Motor neuron (in vitro differentiated cells): ENCODE data around the gene C15orf62. TPM values are rescaled to one million over a fixed set of nuclear protein-coding genes. Genes with fewer than 3 reads are reported as not detected.

Experiments used
- ATAC-seq, 8 experiments: fragments of 200-7000 bp; cut with Tn5 transposase; replicated peaks in 6 of 8; 2 replicates each; pipeline ENCODE4 v1.8.0; 2021; ENCODE audit warnings: mild to moderate bottlenecking in 8 of 8, moderate library complexity in 8 of 8
- H3K27ac ChIP-seq, 2 donors: fragments of 250-450 bp; sonication (Bioruptor Pico); 2 replicates each; pipeline ENCODE4 v1.9.0; 2021; ENCODE audit warnings: antibody characterized with exemption in 2 of 2, mild to moderate bottlenecking in 2 of 2, moderate library complexity in 1 of 2
- H3K4me1 ChIP-seq, 2 donors: fragments of 250-450 bp; sonication (Bioruptor Pico); replicated peaks in 1 of 2; 2 replicates each; pipeline ENCODE4 v1.6.1; 2021; ENCODE audit warnings: antibody characterized with exemption in 2 of 2, mild to moderate bottlenecking in 2 of 2, moderate library complexity in 1 of 2
- H3K4me3 ChIP-seq, 5 donors: fragments of 250-450 bp; sonication (Bioruptor Pico); 2 replicates each; pipeline ENCODE4 v1.9.0; 2021; ENCODE audit warnings: antibody characterized with exemption in 5 of 5, mild to moderate bottlenecking in 5 of 5, moderate library complexity in 4 of 5
- WGBS, 10 experiments: fragments of 450-650 bp; shearing (Covaris generic); methylation state at CpG; one replicate each; pipeline ENCODE4 v1.0.0; 2022; 5-methylcytosine and 5-hydroxymethylcytosine counted together
- in situ Hi-C, 9 experiments: fragments of 400-800 bp; cut with MboI; loops; one replicate each; pipeline ENCODE4 v1.15.0; 2021; ENCODE audit warnings: low sequenced_read_pairs in 9 of 9, low pct_unique_long_range_greater_than_20kb in 2 of 9; ENCODE audit not compliant: unreplicated experiment in 9 of 9
- total RNA-seq, 8 experiments: library from RNA; unstranded; fragments of 300-600 nt; gene quantifications; 2 replicates each; pipeline versions ENCODE4 v1.2.3 to v1.2.4, GENCODE V29; 2022

The C15orf62 gene
- total RNA-seq, 8 experiments from 2014 or later, result 1.3 to 4.9 (median 1.7) TPM

- in situ Hi-C loops, result no loop called here
- 80 to 100% (median 90%) methylated on average over 1 to 4 of the region's 4 CpGs; no CpG with 5 or more reads in 5 of the 10 experiments for WGBS, 10 experiments
- Histone ChIP-seq H3K27ac (no peak overlapping the region), H3K4me3 (no peak overlapping the region), H3K4me1 (no peaks in the 10 kb centered on the region)
- ATAC-seq, result peak in 5 of 8 experiments; percentile 33 to 86 (median 46)
Measured at GRCh38 chr15:40815042-40815698, 45.4 kb downstream of the C15orf62 start.

- Histone ChIP-seq H3K27ac (no peak overlapping the region), H3K4me3 (no peak overlapping the region), H3K4me1 (no peaks in the 10 kb centered on the region)
- 50 to 95% (median 77%) methylated on average over 3 to 7 of the region's 7 CpGs; no CpG with 5 or more reads in 4 of the 10 experiments for WGBS, 10 experiments
- ATAC-seq, result no peak
- in situ Hi-C loops, result no loop called here
Measured at GRCh38 chr15:40819048-40819447, 49.3 kb downstream of the C15orf62 start.

- H3K4me3 ChIP-seq, result no peak overlapping the region
- no peaks in the 10 kb centered on the region for H3K4me1 ChIP-seq
- ATAC-seq, result no peak
- no peak overlapping the region for H3K27ac ChIP-seq
- WGBS, 10 experiments, result 0 to 100% (median 100%) methylated on average over 1 to 2 of the region's 2 CpGs; no CpG with 5 or more reads in 1 of the 10 experiments
- in situ Hi-C loops, result no loop called here
Measured at GRCh38 chr15:40821195-40821594, 51.4 kb downstream of the C15orf62 start.

Other genes starting within 250 kb of the C15orf62 start
- gene CCDC32, start 204.9 kb upstream of the C15orf62 start, total RNA-seq, result 10 to 100 TPM; 13.9 to 34.6 (median 21.1) TPM
- 10 to 100 TPM in 6 of 8 experiments, 1 to 10 TPM in 2; 8.5 to 12.6 (median 11.1) TPM for gene RPUSD2, start 200.7 kb upstream of the C15orf62 start, total RNA-seq
- 10 to 100 TPM in 3 of 8 experiments, 1 to 10 TPM in 4, under 1 TPM in 1; 0.61 to 21.4 (median 1.6) TPM for gene KNL1, start 175.7 kb upstream of the C15orf62 start, total RNA-seq
- gene RAD51, start 74.8 kb upstream of the C15orf62 start, total RNA-seq, result 1 to 10 TPM in 3 of 8 experiments, under 1 TPM in 5; 0.46 to 9.0 (median 0.76) TPM
- 10 to 100 TPM; 17.6 to 29.3 (median 23.9) TPM for gene RMDN3, start 14.7 kb upstream of the C15orf62 start, total RNA-seq
- gene GCHFR, start 5.9 kb upstream of the C15orf62 start, total RNA-seq, result 10 to 100 TPM in 1 of 8 experiments, 1 to 10 TPM in 7; 1.5 to 26.2 (median 6.2) TPM
- gene ZFYVE19, start 37.1 kb downstream of the C15orf62 start, total RNA-seq, result 10 to 100 TPM in 6 of 8 experiments, 1 to 10 TPM in 2; 9.4 to 21.2 (median 12.8) TPM
- 10 to 100 TPM; 20.3 to 52.5 (median 34.0) TPM for gene DNAJC17, start 37.5 kb downstream of the C15orf62 start, total RNA-seq
- not detected for gene PPP1R14D, start 58.7 kb downstream of the C15orf62 start, total RNA-seq
- gene SPINT1, start 74.1 kb downstream of the C15orf62 start, total RNA-seq, result 1 to 10 TPM in 2 of 8 experiments, under 1 TPM in 6; 0.09 to 1.9 (median 0.37) TPM
- 1 to 10 TPM in 3 of 8 experiments, under 1 TPM in 5; 0.46 to 1.7 (median 0.83) TPM for gene RHOV, start 104.3 kb downstream of the C15orf62 start, total RNA-seq
- 10 to 100 TPM; 12.9 to 24.9 (median 19.3) TPM for gene VPS18, start 124.5 kb downstream of the C15orf62 start, total RNA-seq
- gene DLL4, start 159.4 kb downstream of the C15orf62 start, total RNA-seq, result 10 to 100 TPM in 2 of 8 experiments, 1 to 10 TPM in 3, under 1 TPM in 3; 0.40 to 20.2 (median 3.0) TPM
- 10 to 100 TPM in 5 of 8 experiments, 1 to 10 TPM in 3; 2.7 to 70.3 (median 21.4) TPM for gene CHAC1, start 183.5 kb downstream of the C15orf62 start, total RNA-seq